AG09319 (cell line): ENCODE data around the gene HERC6.

Source experiments
- DNase-seq: peaks from one replicate; pipeline ENCODE4 v3.0.0-alpha.2; 2010; ENCODE audit warnings: low read depth; ENCODE audit errors: extremely low read depth
- TF ChIP-seq, protein P1 (sequence below): IDR thresholded peaks from 2 replicates; pipeline ENCODE4 v1.5.1; 2011; ENCODE audit warnings: low read depth, mild to moderate bottlenecking, inconsistent platforms, low read length, moderate library complexity

HERC6 gene

GRCh38 chr4:88396681-88397080 lies 18.0 kb downstream of the HERC6 start:
- no peak for DNase-seq
- TF ChIP-seq, protein P1, sequence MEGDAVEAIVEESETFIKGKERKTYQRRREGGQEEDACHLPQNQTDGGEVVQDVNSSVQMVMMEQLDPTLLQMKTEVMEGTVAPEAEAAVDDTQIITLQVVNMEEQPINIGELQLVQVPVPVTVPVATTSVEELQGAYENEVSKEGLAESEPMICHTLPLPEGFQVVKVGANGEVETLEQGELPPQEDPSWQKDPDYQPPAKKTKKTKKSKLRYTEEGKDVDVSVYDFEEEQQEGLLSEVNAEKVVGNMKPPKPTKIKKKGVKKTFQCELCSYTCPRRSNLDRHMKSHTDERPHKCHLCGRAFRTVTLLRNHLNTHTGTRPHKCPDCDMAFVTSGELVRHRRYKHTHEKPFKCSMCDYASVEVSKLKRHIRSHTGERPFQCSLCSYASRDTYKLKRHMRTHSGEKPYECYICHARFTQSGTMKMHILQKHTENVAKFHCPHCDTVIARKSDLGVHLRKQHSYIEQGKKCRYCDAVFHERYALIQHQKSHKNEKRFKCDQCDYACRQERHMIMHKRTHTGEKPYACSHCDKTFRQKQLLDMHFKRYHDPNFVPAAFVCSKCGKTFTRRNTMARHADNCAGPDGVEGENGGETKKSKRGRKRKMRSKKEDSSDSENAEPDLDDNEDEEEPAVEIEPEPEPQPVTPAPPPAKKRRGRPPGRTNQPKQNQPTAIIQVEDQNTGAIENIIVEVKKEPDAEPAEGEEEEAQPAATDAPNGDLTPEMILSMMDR = no peak

DNA sequence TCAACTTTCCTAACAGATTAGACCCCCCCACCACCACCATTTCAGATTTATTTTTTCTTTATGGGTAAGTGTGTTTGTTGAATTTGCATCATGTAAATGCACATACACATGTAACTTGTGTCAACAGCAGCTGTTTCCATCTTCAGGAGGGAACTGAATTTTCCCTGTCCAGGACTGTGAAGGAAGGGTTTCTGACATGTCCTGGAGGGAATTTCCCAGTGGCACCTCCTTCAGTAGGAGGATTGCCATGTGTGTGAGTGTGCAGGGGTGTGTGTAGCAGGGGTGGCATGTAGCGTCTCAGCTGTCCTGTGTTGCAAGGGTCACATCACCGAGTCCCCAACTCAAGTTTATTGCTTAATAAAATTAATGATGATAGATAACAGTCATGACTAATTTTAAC lies 19.7 kb downstream of the HERC6 start:
- TF ChIP-seq, protein P1 = no peak

GRCh38 chr4:88409206-88409605 lies 30.6 kb downstream of the HERC6 start:
- DNase-seq = no peak
- TF ChIP-seq, protein P1 = no peak

More for the DNA sequence above, 19.7 kb downstream of the HERC6 start:
- no peak for DNase-seq

DNA sequence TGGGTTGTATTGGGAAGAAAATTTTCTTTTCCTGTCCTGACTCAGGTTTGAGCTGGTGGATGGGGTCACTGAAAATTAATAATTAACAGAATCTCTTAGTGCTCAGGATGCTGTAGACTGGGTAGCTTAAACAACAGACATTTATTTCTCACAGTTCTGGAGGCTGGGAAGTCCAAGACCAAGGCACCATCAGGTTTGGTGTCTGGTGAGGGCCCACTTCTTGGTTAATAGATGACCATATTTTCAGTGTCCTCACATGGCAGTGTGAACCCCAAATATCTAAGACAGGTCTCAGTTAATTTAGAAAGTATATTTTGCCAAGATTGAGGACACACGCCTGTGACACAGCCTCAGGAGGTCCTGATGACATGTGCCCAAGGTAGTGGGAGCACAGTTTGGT lies 31.1 kb downstream of the HERC6 start:
- no peak for DNase-seq

DNA sequence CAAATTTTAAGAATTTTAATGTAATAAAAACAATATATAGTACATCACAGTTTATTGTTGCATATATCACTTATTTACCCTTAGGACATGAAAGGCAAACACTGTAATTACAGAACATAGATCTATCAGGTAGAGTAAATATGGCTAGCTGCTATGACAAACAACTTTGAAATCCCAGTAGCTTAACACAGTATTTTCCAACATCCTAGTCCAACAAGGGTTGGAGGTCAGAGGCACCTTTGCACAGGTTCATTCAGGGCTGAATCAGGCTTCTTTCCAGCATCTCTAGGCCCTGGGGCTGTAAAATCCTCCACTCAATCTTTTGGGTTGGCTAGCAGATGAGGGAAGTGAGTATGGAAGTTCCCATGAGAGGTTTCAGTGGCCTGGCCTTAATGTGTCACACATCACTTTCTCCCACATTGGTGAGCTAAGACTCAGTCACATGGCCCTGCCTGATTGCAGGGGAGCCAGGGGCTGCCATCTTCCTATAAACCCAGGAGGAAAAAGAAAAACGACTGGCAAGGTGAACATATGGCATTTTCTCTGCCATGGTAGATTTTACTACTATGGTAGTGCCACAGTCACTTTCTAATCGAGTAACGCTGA lies 32.9 kb downstream of the HERC6 start:
- no peak for DNase-seq
- TF ChIP-seq, protein P1 = no peak

More for the DNA sequence above, 31.1 kb downstream of the HERC6 start:
- TF ChIP-seq, protein P1 = no peak

DNA sequence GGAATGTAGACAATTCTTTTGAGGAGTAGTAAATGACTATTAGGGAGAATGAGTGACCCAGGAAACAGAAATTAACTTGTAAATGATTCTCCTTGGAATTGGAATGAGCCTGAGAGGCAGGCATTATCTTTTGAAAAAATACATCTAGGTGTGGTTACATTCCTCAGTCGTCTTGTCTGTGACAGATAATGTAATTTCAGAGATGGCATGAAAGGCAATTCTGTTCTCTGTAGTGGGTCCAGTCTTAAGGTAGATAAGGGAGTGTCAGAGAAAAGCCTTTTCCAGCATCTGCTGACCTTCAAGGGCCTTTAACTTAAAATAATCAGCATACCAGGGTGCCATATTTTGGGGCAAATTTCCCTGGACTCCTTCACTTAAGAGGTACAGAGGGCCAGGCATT lies 35.1 kb downstream of the HERC6 start:
- TF ChIP-seq, protein P1 = no peak
- no peak for DNase-seq

DNA sequence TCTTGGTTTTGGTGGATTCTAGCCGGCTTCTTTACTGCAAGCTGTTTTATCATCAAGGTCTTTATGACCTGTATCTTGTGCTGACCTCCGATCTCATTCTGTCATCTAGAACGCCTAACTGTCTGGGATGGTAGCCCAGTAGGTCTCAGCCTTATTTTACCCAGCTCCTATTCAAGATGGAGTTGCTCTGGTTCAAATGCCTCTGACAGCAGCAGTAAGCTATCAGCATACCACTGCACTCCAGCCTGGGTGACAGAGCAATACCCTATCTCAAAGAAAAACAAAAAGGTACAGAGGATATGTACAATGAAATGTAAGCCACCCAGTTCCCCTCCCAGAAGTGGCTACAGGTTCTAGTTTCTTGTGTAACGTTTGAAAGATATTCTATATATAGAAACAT lies 36.1 kb downstream of the HERC6 start:
- TF ChIP-seq, protein P1 = no peak
- DNase-seq = no peak
